Esophagus muscularis mucosa (tissue), 3 donors: Measurements from ENCODE around the gene TPM3.
"Not testable (repeated sequence)": the region's sequence is repeated elsewhere in the genome, so short reads cannot be mapped to it uniquely, and the experiment has no call there.

Experiments used
- POLR2A ChIP-seq: fragments of 450-650 bp; IDR thresholded peaks from one replicate; pipeline ENCODE4 v1.6.1; 2017; ENCODE audit warnings: antibody characterized with exemption, moderate library complexity, mild to moderate bottlenecking, low read depth
- TF ChIP-seq, protein P1 (sequence below), 3 experiments: fragments of 200-600 bp in 2 of 3; fragments of 450-650 bp in 1 of 3; sonication (generic) in 2 of 3; IDR thresholded peaks; one replicate each; pipeline ENCODE4 v1.5.1; 2017 to 2019; ENCODE audit warnings: antibody characterized with exemption in 3 of 3, mild to moderate bottlenecking in 2 of 3, moderate library complexity in 1 of 3

DNA sequence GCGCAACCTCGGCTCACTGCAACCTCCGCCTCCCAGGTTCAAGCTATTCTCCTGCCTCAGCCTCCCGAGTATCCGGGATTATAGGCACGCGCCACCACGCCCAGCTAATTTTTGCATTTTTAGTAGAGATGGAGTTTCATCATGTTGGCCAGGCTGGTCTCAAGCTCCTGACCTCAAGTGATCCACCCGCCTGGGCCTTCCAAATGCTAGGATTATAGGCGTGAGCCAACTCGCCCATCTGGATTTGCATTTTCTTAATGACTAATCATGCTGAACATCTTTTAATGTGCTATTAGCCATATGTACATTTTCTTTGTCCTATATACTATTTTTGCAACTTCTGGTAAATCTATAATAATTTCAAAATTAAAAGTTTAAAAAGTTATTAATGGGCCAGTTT is 68.7 kb downstream of the TPM3 start:
- not testable (repeated sequence) for TF ChIP-seq POLR2A
- TF ChIP-seq, protein P1, sequence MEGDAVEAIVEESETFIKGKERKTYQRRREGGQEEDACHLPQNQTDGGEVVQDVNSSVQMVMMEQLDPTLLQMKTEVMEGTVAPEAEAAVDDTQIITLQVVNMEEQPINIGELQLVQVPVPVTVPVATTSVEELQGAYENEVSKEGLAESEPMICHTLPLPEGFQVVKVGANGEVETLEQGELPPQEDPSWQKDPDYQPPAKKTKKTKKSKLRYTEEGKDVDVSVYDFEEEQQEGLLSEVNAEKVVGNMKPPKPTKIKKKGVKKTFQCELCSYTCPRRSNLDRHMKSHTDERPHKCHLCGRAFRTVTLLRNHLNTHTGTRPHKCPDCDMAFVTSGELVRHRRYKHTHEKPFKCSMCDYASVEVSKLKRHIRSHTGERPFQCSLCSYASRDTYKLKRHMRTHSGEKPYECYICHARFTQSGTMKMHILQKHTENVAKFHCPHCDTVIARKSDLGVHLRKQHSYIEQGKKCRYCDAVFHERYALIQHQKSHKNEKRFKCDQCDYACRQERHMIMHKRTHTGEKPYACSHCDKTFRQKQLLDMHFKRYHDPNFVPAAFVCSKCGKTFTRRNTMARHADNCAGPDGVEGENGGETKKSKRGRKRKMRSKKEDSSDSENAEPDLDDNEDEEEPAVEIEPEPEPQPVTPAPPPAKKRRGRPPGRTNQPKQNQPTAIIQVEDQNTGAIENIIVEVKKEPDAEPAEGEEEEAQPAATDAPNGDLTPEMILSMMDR (IDR thresholded peaks at IDR 0.05), result not testable (repeated sequence)
